ENCODE data around the gene GPSM3.

Gene GPSM3

GRCh38 chr6:32151181-32151862, 41.1 kb downstream of the GPSM3 start:
- H3K9me3 ChIP-seq, result no peaks in the 10 kb centered on the region
- H3K27me3 ChIP-seq, result peaks cover 90% of the 10 kb centered on the region
- H3K4me1 ChIP-seq (ENCODE audit: control insufficient read depth in 1 of 2, insufficient read depth in 1 of 2, low read depth in 1 of 2, low read length in 1 of 2), result peaks cover 25 to 27% of the 10 kb centered on the region in 2 experiments
- TF ChIP-seq CTCF (IDR thresholded peaks at IDR 0.05), result no peak
- no peak overlapping the region for H3K4me3 ChIP-seq (ENCODE audit: low read depth in 1 of 2, low read length in 1 of 2)
- H3K27ac ChIP-seq, result no peak overlapping the region
- H3K36me3 ChIP-seq, result no peaks in the 10 kb centered on the region

- peaks cover 25 to 27% of the 10 kb centered on the region in 2 experiments for H3K4me1 ChIP-seq (ENCODE audit: control insufficient read depth in 1 of 2, insufficient read depth in 1 of 2, low read depth in 1 of 2, low read length in 1 of 2)
- H3K36me3 ChIP-seq, result no peaks in the 10 kb centered on the region
- peaks cover 95% of the 10 kb centered on the region for H3K27me3 ChIP-seq
- no peak overlapping the region for H3K27ac ChIP-seq
- H3K9me3 ChIP-seq, result no peaks in the 10 kb centered on the region
- TF ChIP-seq CTCF (IDR thresholded peaks at IDR 0.05), result no peak
- H3K4me3 ChIP-seq (ENCODE audit: low read depth in 1 of 2, low read length in 1 of 2), result no peak overlapping the region
Observed at GRCh38 chr6:32149932-32150870, 42.2 kb downstream of the GPSM3 start.

- H3K36me3 ChIP-seq, result no peaks in the 10 kb centered on the region
- H3K27ac ChIP-seq, result no peak overlapping the region
- peaks cover 16 to 20% of the 10 kb centered on the region in 2 experiments for H3K4me1 ChIP-seq (ENCODE audit: control insufficient read depth in 1 of 2, insufficient read depth in 1 of 2, low read depth in 1 of 2, low read length in 1 of 2)
- peaks cover 85% of the 10 kb centered on the region for H3K27me3 ChIP-seq
- H3K4me3 ChIP-seq (ENCODE audit: low read depth in 1 of 2, low read length in 1 of 2), result peak overlapping the region; percentile 40 to 46
- no peaks in the 10 kb centered on the region for H3K9me3 ChIP-seq
- TF ChIP-seq CTCF (IDR thresholded peaks at IDR 0.05), result no peak
Observed at GRCh38 chr6:32149092-32149755, 43.2 kb downstream of the GPSM3 start.

- H3K4me1 ChIP-seq (ENCODE audit: control insufficient read depth in 1 of 2, insufficient read depth in 1 of 2, low read depth in 1 of 2, low read length in 1 of 2), result peaks cover 10 to 12% of the 10 kb centered on the region in 2 experiments
- H3K4me3 ChIP-seq (ENCODE audit: low read depth in 1 of 2, low read length in 1 of 2), result peak overlapping the region; percentile 40 to 46
- H3K36me3 ChIP-seq, result no peaks in the 10 kb centered on the region
- H3K27ac ChIP-seq, result no peak overlapping the region
- no peak for TF ChIP-seq CTCF (IDR thresholded peaks at IDR 0.05)
- H3K27me3 ChIP-seq, result peaks cover 77% of the 10 kb centered on the region
- no peaks in the 10 kb centered on the region for H3K9me3 ChIP-seq
Observed at GRCh38 chr6:32148289-32149091, 44.0 kb downstream of the GPSM3 start.

Measured in neutrophil (primary cell).